ENCODE measurements around the gene TTC9C.

- no peak for TF ChIP-seq CTCF (IDR thresholded peaks at IDR 0.05)
- TF ChIP-seq POLR2A (IDR thresholded peaks at IDR 0.05), result no peak
Observed at GRCh38 chr11:62725646-62726045, 2.6 kb upstream of the TTC9C start.

All from suprapubic skin (tissue), 3 donors.